ENCODE data around the gene ROMO1.
A peak's percentile ranks its signal among the peaks of the same experiment; 100 is the strongest.
"Not testable (repeated sequence)": the region's sequence is repeated elsewhere in the genome, so short reads cannot be mapped to it uniquely, and the experiment has no call there.

ROMO1 gene

DNA sequence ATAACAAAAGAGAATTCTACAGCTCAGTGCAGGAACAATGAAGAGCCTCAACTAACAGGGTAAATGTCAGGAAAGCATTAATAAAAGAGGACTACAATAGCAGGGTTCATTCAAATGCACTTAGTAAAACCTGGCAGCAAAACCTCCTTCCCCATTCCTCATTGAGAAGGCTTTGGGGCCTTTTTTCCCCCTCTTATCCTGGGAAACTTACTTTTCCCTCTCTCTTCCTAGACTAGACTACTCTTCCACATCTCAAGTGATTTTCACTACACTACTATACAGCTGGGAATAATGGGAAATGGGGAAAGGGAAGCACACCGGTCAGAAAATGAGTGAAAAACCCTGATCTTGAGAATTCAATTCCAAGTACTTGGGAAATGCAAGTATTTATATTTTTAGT, 10.1 kb downstream of the ROMO1 start:
- no peak for FAIRE-seq
- no peak for DNase-seq (ENCODE audit: extremely low spot score, insufficient read length, low read depth)

DNA sequence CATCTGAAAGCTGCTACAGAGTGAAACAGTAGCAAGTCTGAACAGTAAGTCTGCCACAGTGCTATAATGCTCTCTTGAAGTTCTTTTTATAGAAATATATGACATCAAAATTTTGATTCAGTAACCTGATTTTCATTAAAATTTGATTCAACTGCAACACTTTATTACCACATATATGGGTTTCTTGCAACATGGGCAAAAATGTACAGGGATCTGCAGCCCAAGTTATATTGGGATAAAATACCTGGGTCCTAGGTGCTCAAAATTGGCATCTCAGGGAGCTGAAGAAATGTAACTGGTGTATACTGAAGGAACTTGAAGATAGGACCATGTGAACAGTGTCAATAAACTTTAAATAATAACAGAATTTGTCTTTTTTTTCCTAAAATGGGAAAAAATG, 10.8 kb downstream of the ROMO1 start:
- DNase-seq (ENCODE audit: extremely low spot score, insufficient read length, low read depth) = no peak
- FAIRE-seq = no peak

DNA sequence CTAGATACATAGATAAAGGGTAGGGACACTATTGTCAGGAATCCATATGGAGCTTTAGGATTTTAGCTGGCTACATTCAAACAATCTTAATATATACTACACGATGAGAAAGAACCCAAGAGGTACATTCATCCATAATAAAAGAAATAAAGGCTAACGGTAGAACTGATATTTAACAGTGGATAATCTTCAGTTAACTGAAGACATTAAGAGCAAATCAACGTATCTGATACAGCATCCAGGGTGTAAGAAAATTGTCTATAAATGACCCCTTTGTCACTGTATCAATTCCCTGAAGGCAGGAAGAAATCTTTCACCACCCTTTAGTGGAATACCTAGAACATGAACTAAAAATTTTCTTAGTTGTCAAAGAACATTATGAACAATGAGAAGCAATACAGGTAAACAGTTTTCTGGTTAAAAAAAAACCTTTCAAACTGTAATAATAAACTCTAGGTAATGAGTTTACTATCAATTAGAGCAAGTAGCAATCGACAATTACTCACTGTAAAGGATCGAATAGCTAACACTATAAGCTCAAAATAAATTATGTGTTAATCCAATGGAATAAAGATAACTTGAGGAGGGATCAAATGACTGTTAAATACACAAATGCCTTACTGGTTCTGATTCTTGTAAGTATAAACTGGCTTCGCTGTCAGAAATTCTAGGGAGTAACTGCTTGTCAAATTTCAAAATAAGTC, 11.8 kb downstream of the ROMO1 start:
- FAIRE-seq (no peak), DNase-seq (ENCODE audit: extremely low spot score, insufficient read length, low read depth) (no peak)

DNA sequence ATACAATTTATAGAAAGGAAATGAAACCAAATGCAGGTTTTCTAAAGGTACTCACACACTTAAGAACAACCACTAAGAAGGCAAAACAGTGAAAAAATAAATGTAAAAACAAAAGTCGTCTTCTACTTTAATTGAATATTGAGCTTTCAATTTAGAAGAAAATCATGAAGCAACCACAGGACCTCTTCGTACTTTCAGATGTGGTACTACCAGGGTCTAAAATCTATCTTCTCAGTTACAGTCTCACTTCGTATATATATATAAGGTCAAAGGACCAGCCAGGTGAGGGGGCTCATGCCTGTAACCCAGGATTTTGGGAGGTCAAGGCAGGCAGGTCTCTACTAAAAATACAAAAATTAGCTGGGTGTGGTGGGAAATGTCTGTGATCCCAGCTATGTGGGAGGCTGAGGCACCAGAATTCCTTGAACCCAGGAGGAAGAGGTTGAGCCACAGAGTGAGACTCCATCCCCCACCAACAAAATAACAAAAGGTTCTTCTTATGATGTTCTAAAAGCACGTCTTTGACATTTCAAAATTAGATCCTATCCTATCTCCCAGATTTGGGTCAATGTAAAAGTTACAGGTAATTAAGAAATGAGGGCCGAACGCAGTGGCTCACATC, 12.5 kb downstream of the ROMO1 start:
- DNase-seq (ENCODE audit: extremely low spot score, insufficient read length, low read depth) = no peak
- peak; percentile 29 for FAIRE-seq

DNA sequence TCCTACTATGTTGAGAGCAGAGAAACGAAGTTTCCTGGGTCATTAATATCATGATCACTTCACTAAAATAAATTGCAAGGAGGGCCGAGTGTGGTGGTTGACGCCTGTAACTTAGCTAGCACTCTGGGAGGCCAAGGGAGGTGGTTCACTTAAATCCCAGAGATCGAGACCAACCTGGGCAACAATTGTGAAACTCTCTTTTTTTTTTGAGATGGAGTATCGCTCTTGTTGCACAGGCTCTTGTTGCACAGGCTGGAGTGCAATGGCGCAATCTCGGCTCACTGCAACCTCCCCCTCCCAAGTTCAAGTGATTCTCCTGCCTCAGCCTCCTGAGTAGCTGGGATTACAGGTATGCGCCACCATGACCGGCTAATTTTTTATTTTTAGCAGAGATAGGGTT, 13.9 kb downstream of the ROMO1 start:
- DNase-seq (ENCODE audit: extremely low spot score, insufficient read length, low read depth); FAIRE-seq: not testable (repeated sequence)

- no peak for DNase-seq (ENCODE audit: extremely low spot score, insufficient read length, low read depth)
- FAIRE-seq = no peak
Observed at GRCh38 chr20:35714127-35714526, 14.9 kb downstream of the ROMO1 start.

DNA sequence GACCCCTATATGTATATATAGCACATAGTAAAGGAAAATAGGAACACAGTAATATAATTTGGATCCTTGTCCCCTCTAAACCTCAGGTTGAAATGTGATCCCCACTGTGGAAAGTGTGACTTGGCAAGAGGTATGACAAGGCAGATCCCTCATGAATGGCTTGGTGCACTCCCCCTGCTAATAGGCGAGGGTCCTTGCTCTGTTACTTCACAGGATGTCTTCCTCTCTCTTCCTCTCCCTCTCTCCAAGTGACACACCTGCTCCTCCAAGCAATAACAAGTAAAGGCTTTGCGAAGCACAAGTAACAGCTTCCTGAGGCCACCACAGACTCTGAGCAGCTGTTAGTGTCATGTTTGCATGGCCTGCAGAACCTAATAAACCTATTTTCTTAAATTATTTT, 16.4 kb downstream of the ROMO1 start:
- FAIRE-seq = no peak
- no peak for DNase-seq (ENCODE audit: extremely low spot score, insufficient read length, low read depth)

DNA sequence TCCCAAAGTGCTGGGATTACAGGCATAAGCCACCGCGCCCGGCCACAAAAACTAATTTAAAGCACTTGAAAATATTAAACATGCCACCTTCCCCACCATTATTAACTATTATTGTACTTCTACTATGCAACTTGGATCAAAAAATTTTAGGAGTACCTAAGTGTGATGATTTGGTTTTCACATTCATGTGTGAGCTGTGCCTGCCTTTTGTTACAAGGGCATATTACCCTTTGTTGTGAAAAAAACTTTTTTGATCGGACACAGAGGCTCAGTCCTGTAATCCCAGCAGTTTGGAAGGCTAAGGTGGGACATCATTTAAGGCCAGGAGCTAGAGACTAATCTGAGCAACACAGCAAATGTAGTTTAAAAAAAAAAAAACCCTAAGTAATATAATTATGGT, 17.1 kb downstream of the ROMO1 start:
- DNase-seq (ENCODE audit: extremely low spot score, insufficient read length, low read depth) (no peak), FAIRE-seq (no peak)

DNA sequence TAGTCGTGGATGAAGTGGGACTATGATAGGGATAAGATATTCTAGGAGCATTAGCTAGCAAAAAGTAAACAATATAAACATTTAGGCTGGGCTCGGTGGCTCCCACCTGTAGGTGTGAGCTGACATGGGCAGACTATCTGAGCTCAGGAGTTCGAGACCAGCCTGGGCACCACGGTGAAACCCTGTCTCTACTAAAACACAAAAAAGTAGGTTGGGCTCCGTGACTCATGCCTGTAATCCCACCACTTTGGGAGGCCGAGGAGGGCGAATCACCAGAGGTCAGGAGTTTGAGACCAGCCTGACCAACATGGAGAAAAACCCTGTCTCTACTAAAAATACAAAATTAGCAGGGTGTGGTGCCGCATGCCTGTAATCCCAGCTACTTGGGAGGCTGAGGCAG, 19.1 kb downstream of the ROMO1 start:
- not testable (repeated sequence) for FAIRE-seq; DNase-seq (ENCODE audit: extremely low spot score, insufficient read length, low read depth)

DNA sequence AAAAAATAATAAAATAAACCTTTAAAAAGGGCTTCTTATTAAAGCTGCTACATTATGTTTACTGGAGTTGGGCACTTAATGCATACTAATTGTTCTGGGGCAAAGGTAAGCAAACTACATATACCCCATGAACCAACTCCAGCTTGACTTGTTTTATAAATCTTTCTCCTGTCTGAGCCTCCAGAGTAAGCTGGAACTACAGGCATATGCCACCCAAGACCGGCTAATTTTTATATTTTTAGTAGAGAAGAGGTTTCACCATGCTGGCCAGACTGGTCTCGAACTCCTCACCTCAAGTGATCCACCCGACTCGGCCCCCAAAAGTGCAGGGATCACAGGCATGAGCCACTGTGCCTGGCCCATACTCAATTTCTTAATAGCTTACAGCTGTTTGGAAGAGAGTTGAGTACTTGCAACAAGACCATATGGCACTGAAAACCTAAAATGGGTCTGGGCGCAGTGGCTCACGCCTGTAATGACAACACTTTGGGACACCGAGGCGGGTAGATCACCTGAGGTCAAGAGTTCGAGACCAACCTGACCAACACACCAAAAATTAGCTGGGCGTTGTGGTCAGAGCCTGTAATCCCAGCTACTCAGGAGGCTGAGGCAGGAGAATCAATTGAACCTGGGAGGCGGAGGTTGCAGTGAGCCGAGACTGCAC, 19.9 kb downstream of the ROMO1 start:
- DNase-seq (ENCODE audit: extremely low spot score, insufficient read length, low read depth) = no peak
- FAIRE-seq = no peak

- FAIRE-seq (no peak), DNase-seq (ENCODE audit: extremely low spot score, insufficient read length, low read depth) (no peak)
Observed at GRCh38 chr20:35719717-35720116, 20.5 kb downstream of the ROMO1 start.

DNA sequence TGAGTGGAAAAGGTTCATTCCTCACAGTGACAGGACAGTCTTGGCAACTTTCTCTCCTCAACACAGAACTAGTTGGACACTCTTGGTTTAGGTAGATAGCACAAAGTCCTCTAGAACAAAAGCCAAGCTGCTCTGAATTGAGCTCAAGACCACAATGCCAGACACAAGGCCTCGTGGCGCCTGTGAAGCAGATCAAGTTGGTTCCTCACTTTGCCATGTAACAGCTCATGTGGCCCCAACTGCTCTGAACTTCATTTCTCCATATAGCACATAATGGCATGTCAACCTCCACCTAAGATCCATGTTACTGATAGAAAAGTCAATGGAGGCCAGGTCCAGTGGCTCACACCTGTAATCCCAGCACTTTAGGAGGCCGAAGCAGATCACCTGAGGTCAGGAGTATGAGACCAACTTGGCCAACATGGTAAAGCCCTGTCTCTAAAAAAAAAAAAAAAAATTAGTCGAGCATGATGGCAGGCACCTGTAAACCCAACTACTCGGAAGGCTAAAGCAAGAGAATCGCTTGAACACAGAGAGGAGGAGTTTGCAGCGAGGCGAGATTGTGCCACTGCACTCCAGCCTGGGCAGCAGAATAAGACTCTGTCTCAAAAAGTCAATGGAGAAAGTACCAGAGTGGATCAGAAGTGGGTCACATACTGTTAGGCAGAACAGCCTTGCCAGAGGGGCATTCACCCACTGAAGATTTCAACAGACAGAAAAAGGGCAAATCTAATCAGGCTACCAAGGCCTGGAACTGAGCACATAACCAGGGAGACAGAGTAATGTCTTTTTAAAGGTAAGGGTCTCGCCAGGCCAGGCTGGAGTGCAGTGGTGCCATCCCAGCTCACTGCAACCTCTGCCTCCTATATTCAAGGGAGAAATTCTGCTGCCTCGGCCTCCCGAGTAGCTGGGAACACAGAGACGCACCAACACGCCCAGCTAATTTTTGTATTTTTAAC, 21.2 kb downstream of the ROMO1 start:
- no peak for DNase-seq (ENCODE audit: extremely low spot score, insufficient read length, low read depth)
- FAIRE-seq = no peak

- DNase-seq (ENCODE audit: extremely low spot score, insufficient read length, low read depth) (no peak), FAIRE-seq (no peak)
Observed at GRCh38 chr20:35721219-35721618, 22.0 kb downstream of the ROMO1 start.

GRCh38 chr20:35721621-35722020, 22.4 kb downstream of the ROMO1 start:
- no peak for DNase-seq (ENCODE audit: extremely low spot score, insufficient read length, low read depth)
- FAIRE-seq = no peak

GRCh38 chr20:35723275-35723639, 24.1 kb downstream of the ROMO1 start:
- FAIRE-seq; DNase-seq (ENCODE audit: extremely low spot score, insufficient read length, low read depth): not testable (repeated sequence)

DNA sequence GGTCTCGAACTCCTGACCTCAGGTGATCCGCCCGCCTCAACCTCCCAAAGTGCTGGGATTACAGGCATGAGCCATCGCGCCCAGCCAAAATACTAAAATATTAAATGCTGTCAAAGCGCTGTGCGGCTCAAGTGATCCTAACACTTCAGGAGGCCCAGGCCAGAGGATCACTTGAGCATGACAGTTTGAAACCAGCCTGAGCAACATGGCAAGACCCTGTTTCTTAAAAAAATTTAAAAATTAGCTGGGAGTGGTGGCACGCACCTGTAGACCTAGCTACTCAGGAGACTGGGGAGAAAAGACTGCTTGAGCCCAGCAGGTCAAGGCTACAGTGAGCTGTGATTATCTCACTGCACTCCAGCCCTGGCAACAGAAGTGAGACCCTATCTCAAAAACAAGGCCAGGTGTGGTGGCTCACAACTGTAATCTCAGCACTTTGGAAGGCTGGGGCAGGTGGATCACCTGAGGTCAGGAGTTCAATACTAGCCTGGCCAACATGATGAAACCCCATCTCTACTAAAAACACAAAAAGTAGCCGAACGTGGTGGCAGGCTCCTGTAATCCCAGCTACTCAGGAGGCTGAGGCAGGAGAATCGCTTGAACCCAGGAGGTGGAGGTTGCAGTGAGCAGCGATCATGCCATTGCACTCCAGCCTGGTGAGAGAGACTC, 24.6 kb downstream of the ROMO1 start:
- FAIRE-seq = not testable (repeated sequence)

DNA sequence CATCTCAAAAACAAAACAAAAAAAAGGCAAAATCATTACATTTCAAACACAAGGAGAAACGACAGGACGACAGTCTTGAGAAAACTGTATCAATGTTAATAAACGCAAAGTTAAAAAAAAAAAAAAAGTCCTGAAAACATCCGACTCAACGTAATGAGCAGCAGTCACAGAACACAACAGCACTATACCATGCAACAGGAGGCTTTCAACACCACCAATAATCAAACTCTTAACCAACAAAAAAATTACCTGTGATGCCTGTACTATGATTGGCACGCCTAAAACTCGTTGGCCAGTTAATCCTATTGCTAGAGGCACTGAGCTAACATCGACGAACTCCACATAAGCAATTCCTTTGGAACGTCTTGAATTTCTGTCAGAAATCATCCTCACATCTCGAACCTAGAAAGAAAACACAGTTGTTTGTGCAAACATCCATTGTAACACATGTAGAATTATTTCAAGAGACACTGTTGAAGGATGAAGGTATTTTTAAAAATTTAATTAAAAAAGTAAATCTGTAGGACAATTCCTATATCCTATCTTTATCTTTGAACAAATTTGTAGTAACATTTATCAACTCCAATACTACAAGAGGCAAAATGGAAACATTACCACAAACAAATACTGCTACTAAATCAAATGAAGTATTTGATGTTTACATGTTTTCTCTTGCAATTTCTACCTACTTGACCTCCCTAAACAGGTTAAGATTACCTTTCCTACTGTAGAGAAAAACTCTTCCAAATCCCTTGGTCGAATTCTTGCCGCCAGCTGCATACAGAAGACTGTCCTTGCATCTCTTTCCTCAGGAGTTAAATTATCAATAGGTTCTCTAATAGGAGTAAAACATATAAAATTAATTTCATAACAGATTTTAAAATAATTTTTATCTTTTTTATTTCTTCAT, 25.4 kb downstream of the ROMO1 start:
- FAIRE-seq (no peak), DNase-seq (ENCODE audit: extremely low spot score, insufficient read length, low read depth) (no peak)

More for the DNA sequence above, 24.6 kb downstream of the ROMO1 start:
- not testable (repeated sequence) for DNase-seq (ENCODE audit: extremely low spot score, insufficient read length, low read depth)

DNA sequence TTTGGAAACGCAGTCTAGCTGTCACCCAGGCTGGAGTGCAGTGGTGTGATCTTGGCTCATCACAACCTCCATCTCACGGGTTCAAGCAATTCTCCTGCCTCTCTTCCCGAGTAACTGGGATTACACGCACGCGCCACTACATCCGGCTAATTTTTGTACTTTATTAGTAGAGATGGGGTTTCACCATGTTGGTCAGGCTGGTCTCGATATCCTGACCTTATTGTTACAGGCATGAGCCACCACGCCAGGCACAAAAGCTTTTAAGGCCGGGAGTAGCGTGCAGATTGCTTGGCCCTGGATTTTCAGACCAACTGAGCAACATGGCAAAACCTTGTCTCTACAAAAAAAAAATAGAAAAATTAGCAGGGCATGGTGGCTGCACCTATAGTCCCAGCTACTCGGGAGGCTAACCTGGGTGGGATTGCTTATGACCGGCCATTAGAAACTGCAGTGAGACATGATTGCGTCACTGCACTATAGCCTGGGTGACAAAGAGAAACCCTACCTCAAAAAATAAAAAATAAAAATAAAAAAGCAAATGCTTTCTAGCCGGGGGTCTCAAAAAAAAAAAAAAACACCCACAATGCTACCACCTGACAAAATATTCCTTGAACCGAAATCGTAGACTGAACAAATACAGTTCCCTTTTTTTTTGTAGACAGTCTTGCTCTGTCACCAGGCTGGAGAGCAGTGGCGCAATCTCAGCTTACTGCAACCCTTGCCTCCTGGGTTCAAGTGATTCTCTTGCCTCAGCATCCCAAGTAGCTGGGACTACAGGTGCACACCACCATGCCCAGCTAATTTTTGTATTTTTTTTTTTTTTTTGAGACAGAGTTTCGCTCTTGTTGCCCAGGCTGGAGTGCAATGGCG, 27.9 kb downstream of the ROMO1 start:
- DNase-seq (ENCODE audit: extremely low spot score, insufficient read length, low read depth) (no peak), FAIRE-seq (no peak)

All from GM18507 (cell line).